NCI-H146 treated with DMSO at 0.1 percent for 48 hours (cell line): ENCODE data around the gene NAB2.
A peak's percentile ranks its signal among the peaks of the same experiment; 100 is the strongest.
"Not testable (repeated sequence)": the region's sequence is repeated elsewhere in the genome, so short reads cannot be mapped to it uniquely, and the experiment has no call there.

Experiments
- DNase-seq: peaks from one replicate; lab custom pipeline; 2025; ENCODE audit not compliant: unreplicated experiment; lab: John Stamatoyannopoulos, UW

NAB2 gene

DNA sequence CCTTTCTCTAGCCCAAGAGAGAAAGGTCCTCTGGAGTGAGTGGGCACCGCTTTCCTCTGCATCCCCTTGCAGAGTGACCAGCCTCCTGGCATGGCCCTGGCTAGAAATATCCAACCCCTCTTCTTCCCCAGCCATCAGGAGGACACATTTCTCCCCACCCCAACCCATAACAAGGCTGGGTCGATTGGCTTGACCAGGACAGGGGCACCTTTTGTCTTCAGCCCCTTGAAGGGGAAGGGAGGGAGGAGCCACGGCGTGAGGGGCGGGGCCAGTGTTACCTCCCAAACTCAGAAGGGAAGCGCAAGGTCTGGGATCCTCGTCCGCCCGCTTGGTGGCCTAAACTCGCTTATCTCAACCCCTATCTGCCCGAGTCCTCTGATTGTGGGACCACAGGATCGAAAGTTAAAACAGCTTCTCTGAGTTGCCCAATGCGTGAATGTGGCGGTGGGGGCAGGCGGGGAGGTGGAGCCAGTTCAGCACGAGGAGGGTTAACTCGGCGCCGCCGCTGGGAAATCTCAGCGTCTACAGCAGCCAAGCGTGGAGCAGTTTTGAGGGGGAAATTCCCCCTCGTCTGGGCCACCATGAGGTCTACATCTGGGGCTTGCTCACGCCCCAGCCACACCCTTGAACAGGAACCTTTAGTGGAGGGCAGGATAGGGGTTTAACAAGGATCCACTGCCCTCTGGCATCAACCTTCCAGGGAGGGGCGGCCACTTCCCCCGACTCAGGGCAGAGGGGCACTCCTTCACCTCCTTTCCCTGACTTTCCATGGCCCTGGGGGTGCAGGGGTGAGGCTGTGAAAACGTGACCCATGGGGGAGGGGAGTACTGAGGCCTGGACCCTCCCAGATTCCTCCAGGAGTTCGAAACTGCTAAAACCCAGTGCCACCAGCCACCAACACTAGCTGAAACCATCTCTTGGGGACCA, 21.5 kb downstream of the NAB2 start:
- no peak for DNase-seq

DNA sequence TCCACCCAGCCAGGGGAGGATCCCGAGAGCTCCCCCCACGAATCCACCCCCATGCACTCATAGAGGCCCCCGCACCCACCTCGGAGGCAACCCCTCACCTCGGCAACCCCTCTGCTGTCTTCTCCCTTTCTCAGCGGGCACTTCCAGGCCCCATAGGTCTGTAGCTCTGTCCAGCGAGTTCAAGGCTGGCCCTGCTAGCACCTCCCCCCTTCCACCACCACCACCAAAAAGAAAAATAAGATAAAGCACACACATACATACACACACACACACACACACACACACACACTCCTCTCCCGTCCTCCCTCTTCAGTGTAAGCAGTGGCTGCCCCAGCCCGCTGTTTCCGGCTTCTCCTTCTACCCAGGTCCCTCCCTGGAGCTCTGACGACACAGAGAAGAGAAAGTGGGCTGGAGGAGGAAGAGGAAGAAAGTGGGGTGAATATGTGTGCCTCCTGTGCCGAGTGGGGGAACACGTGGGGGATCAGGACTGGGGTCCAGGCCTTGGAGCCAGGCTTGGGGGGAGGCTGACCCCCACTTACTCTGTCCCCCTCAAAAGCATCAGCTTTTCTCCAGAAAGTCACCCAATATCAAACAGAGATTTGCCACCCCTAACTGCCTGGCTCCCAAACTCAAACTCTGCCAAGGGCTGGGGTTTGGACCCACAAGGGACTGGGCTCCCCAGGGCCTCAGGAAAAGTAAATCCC, 22.3 kb downstream of the NAB2 start, which contains the start of gene STAT6:
TSS of gene STAT6 (minus strand) at position 332 of the 704 bp plus-strand sequence. CDS start 3,084 bp downstream, outside the sequence.
- peak; percentile 12 for DNase-seq

DNA sequence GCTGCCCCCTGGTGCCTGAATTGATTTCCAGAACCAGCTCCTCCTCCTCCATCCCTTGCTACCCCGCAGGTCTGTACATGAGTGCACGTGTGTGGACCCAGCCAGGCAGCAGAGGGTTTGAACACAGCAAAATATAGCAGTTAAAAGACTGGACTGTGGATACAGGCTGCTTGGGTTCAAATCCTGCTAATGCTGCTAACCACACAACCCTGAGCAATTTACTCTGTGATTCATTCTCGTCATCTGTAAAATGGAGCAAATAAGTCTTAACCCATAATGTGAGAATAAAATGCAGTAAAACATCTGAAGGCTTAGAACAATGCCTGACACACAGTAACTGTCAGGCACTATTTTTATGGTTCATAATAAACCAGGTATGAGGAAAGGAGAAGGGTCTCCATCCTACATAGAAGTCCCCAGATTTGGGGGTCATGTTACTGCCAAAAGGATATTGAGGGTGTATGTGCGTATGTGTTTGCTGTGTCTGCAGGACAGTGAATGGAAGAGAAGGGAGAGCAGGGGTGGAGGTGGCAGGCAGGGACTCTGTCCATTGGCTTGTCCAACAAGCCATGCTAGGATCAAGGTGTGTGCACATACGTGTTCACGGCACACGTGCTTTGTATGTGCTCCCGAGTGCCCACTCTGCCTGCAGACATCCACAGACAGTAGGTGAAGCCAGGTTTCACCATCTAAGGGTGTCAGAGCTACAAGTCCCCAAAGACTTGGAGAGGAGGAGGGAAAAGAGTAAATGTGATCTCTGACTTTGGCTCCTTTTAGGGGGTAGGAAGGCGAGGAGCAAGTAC, 23.8 kb downstream of the NAB2 start:
- no peak for DNase-seq

DNA sequence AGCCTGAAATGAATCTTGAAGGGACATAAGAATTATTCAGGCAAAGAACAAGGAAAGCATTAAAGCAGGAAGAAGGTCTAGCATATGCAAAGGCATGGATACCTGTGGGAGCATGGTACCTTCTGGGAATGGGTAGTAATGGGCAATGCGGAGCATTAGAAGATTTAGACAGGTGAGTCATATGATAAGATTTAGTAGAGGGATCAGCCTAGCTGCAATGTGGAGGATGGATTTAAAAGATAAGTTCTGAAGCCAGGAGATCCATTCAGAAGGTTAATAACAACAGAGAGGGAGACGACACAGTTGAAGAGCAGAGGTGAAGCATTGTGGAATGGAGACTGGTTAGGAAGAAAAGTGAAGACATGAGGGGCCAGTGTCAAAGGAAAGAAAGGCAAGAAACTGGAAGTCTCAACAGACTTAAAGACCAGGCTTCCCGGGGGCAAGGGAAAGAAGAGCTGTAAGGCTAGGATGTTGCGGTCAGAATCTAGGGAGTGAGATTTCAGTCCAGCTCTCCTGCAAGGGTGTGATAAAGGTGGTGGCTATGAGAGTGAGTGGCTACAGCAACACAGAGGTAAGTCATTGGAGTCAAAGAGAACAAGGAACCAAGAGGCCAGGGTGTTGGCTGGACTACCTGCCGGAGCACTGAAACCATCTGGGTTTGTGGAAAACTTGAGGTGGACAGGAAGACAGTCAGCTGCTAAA, 27.8 kb downstream of the NAB2 start:
- DNase-seq, result no peak

DNA sequence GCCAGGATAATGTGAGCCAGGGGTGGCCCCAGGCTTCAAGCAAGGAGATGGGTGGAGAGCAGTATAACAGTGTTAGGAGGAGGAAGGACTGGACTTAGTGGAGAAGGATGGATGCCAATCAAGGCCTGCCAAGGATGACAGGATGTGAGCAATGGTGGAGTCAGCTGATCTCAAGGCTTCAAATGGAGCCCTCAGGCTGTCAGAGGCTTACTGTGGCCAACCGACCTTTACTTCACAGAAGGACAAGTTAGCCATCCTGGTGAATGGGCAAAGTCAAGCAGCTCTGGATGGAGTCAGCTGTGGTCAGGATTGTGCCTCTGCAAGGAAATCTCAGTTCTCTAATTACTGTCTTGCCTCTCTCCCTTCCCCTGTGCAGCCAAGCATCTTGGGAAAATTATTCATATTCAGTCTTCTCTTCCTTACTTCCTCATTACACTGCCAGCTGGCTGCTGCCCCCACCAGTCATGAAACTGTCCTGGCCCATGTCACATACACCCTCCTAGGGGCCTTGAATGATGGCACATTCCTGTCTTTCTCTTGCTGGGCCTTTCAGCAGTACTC, 29.9 kb downstream of the NAB2 start:
- no peak for DNase-seq

DNA sequence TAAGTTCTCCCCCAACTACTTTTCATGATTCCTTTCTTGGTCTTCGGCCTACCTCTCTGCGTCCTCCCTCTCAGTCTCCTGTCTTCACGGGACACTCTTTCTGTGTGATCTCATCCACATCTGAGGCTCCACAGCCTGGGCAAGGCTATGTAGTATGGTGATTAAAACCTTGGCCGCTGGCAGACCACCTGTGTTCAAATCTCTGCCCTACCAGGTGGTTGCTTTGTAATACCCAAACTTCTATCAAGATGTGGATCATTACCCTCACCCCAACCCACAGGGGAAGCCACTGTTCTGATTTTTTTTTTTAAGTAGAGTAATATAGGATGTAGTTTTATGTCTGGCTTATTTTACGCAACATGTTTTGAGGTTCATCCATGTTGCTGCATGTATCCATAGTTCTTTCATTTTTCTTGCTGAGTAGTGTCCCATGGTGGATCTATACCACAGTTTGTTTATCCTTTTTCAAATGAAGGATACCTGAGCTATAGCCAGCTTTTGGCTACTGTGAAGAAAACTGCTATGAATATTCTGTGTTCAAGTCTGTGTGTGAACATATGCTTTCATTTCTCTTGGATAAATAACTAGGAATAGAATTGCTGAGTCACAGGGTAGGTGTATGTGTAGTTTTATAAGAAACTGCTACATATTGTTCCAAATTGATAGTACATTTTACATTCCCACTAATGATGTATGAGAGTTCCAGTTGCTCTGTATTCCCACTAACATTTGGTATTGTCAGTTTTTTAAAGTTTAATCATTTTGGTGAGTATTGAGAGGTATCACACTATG, 30.6 kb downstream of the NAB2 start:
- DNase-seq, result no peak

DNA sequence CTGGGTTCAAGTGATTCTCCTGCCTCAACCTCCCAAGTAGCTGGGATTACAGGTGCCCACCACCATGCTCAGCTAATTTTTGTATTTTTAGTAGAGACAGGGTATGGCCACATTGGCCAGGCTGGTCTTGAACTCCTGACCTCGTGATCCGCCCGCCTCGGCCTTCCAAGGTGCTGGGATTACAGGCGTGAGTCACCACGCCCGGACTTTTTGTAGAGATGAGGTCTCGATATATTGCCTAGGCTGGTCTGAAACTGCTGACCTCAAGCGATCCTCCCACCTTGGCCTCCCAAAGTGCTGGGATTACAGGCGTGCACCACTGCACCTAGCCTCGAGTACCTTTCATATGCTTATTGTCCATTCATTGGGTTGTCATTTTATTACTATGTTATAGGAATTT, 31.8 kb downstream of the NAB2 start:
- not testable (repeated sequence) for DNase-seq

DNA sequence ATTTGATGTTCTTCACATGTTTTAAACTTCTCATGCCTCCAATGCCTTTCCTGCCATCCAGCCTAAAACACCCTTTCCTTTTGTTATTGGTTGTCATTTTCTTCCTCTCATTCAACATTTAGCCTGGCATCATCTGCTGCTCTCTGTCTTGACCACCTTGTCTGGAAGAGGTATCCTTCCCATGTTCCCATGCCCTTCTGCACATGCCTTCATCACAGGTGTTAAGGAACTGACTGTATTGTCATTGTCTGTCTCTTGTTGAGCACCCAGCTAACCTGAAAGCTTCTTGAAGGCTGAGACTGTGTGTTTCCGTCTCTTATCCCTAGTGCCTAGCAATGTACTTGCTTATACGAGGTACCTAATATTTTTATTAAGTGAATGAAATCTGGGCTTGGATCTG, 34.9 kb downstream of the NAB2 start:
- DNase-seq, result no peak

DNA sequence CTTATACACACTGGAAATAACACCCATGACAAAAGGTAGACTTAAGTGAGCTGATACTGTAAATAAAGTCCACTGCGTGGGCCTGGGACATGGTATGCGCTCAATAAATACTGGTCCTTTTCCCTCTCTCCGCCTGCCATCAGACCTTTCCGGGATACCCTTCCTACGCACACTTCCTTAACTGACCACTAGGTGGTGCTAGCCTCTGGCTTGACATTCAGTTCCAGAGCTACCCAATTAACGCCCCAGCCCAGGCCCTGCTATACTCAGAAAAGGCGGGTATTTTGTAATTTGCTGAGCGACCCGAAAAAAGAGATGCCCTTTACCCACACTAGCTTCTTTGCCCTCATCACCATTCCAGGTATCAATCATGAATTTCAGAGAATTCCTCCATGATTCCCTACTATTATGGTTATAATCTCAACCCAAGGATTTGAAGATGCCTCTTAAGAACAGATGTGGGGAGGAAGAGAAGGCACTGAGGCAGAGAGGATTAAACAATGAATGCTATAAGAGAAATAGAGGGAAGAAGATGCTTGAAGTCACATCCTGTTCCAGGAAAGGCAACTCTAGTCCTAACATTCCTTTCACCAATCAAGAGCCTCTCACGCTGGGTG, 35.5 kb downstream of the NAB2 start:
- peak; percentile 49 for DNase-seq

DNA sequence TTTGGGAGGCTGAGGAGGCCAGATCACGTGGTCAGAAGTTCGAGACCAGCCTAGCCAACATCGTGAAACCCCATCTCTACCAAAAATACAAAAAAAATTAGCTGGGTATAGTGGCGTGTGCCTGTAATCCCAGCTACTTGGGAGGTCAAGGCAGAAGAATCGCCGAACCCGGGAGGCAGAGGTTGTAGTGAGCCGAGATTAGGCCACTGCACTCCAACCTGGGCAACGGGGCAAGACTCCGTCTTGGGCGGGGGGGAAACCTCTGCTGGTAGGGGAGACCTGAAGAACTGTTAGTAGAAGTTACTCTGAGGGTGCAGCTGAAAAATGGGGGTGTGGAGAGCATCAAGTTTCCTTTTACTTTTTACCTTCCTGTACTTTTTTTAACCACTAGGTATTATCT, 37.1 kb downstream of the NAB2 start:
- DNase-seq, result no peak

DNA sequence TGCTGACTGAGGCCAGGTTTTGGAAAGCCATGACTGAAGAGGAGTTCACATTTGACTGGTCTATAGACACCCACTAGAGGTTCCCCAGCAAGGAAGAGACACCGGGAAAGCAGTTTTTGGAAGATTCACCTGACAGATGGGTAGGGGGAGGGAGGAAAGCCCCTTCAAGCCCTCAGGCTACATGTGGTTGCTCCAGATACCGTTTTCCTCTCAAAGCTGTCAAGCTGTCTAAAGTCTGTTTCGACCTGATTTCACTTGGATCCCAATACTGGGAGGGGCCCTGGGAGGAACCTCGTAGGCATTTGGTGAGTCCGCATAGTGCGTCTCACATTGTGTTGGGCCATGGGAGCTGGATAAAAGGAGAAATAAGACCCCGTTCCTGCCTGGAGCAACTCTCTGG, 37.6 kb downstream of the NAB2 start:
- DNase-seq, result no peak

DNA sequence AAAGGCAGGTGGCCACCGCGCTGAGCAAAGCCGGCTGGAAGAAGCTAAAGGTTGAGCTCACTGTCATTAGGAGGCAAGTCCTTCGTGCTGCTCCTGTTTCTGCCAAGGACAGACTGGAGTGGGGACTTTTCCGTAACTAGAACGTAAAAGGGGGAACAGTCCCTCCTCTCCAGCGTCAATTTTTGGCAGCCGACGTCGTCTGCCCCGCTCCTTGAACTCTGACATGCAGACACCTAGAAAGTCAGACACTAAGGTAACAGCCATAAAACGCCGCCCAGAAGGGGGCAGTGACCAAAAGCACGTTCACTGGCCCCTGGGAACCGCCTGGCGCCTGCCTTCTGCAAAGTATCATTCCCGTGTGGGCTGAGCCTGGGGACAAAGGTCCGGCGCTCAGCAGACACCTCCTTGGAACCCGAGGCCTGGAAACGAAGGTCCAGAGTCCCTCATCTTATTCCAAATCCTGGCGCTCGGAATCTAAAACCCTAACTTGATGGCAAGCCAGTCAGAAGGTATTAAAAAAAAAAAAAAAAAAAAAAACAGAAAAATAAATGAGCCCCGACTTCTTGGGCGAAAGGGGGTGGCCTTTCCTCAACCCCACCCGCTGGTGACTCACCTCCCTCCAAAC, 38.3 kb downstream of the NAB2 start:
- DNase-seq, result peak; percentile 41

DNA sequence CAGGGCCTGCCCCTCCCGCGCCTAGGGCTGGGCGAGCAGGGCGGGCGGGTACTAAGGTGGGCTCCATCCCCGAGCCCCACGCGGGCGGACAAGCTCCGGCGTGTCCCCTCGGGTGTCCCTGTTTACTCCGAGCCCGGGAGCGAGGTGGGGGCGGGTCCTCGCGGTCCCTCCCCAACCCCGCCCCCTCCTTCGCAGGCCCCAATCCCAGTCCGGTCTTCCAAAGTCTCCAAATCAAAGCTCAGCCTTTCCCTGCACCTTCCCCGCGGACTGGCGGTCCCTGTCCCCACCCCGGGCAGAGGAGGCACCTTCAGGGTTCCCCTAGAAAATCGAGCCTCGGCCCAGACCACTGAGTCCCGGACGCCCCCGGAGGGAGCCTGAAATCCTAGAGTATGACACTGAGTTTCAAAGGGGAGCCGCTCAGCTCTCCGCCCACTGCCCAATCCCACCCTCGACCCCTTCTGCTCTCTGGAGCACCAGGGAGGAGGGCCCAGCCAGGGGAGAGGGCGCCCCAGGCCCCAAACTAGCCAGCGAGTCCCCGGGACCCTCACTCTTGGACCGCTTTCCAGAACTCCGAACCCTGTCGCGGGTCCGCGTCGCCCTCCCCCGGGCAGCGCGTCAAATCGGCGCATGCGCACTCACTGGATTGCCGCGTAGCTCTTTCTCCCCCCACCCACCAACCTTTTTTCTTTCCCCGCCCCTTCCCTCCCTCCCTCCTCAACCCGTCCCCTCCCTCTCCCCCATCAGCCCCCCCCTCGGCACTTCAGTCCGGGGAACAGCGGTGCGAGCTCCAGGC, 39.0 kb downstream of the NAB2 start, which contains the start of gene LRP1:
TSS of gene LRP1 (plus strand) at position 758 of the 793 bp plus-strand sequence. CDS start 482 bp downstream, outside the sequence.
- DNase-seq, result peak; percentile 56

DNA sequence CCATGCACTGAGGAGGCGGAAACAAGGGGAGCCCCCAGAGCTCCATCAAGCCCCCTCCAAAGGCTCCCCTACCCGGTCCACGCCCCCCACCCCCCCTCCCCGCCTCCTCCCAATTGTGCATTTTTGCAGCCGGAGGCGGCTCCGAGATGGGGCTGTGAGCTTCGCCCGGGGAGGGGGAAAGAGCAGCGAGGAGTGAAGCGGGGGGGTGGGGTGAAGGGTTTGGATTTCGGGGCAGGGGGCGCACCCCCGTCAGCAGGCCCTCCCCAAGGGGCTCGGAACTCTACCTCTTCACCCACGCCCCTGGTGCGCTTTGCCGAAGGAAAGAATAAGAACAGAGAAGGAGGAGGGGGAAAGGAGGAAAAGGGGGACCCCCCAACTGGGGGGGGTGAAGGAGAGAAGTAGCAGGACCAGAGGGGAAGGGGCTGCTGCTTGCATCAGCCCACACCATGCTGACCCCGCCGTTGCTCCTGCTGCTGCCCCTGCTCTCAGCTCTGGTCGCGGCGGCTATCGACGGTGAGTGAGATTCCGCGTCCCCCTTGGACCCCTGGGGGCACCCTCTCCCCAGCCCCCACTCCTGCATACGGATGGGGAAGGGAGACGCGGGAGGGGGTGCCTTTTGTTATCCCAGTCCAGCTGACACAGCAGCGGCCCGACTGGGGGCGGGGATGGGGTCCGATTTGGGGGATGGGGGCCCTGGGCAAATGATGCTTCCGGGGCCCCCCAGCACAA, 39.8 kb downstream of the NAB2 start:
- DNase-seq, result no peak

DNA sequence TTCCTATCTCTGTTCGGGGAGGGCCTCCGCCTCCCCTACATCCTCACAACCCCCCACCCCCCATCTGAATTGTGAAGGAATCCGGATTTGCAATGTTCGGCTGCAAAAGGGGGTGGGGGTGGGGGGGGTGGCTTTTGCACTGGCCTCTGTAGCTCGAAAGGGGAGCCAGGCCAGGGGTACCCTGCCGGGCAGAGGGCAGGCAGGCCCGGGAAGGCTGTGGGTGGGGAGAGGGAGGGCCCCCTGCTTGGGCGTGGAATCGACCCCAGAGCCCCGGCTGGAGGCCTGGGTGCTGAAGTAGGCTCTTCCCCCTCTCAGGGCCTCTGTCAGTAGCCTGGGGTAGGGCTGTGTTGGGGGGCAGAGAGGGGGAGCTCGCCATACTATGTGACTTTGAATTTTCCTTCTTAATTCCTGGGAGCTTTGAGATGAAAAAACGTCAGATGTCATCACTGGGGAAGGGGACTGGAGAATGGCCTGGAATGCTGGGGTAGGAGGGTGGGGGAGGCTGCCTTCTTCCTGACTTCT, 40.5 kb downstream of the NAB2 start:
- no peak for DNase-seq

DNA sequence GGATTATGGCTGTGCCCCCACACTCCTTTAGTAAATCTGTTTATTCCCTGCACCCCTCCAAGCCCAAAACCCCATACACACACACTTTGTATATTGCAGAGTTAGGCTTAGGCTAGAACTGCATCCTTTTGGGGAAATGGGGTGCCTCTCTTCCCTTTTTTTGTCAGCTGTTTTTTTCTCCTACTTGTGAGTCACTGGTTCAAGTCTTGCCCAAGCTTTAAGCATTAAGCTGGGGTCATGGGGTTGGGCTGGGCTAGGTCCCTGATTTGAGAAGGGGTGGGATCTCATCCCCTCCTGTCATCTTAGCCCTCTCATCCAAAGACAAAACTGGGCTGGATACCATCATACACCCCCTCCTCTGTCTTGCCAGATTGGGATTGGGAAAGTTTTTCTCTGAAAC, 41.0 kb downstream of the NAB2 start:
- no peak for DNase-seq

DNA sequence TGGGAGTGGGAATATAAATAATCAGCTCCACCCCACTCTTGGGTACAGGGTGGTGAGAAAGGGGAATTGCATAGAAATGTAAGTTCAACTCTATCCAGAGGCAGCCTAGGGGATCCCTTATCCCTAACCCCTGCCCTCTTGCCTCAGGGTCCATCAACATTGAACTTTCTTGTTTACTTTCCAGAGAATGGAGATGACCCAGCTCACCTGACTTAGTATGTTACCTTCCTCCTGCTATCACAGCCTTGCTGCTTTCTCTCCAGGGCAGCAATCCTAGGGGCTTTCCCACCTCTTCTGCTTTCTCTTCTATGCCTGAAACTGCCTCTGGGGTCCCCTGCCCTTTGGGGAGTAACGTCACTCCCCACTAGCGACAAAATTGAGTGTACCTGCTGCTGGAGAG, 42.0 kb downstream of the NAB2 start:
- no peak for DNase-seq
